Effector CD8-positive, alpha-beta T cell (primary cell): ENCODE results near the gene HSPH1.
A peak's percentile ranks its signal among the peaks of the same experiment; 100 is the strongest.

Source experiments
- DNase-seq: peaks from one replicate; lab custom pipeline; 2025; lab: John Stamatoyannopoulos, UW
- total RNA-seq, 4 experiments: gene quantifications; one replicate each; lab custom pipeline; 2026; lab: John Stamatoyannopoulos, UW

Gene HSPH1
- 106 to 296 (median 151) reads per million in 4 experiments for total RNA-seq

DNA sequence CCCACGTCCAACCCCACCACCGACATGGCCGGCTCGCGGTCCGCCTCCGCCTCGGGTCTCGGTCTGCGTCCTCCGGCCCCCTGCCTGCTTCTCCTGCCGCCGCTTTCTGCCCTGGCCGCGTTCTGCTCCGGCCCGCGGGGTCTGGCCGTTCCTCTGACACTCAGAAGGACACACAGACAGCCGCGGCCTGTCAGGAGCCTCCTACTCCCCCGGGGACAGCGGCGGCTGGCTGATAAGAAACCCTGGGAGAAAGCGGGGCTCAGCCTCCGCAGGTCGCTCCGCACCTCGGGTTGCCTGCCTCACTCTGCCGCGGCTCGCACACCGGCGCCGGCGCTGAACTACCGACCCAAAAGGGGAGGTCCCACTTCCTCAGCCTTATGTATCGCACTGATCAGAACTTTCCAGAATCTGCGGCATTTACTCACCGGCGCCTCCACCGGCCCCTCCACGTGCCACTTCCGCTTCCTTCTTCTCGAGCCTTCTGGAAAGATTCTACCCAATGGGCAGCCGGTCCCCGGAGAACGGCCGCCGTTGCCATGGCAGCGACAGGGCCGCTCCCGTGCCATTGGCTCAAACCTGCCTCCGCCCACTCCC is at the start of gene HSPH1:
TSS of gene HSPH1 (minus strand) at position 348 of the 594 bp plus-strand sequence. CDS start at position 26, 322 bp downstream.
- peak; percentile 97 for DNase-seq

DNA sequence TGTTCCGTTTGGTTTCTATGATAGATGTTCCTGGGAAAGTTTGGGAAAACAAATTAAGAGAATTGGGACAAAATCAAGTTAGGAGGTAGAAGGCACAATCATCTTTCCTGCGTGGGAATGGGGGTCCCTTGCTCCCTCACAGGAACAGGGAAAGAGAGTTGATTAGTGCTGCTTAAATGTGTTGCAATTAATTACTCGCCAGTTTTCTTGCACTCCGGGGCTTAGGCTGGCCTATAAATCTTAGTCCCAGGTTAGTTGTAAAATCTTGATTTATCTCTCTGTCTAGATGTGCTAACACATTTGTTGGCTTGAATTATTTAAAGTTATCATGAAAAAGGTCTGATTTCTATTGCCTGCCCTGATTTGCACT is 48.1 kb upstream of the HSPH1 start:
- no peak for DNase-seq

- no peak for DNase-seq
Measured at GRCh38 chr13:31209172-31209840, 47.6 kb upstream of the HSPH1 start.

- no peak for DNase-seq
Measured at GRCh38 chr13:31208559-31209122, 46.9 kb upstream of the HSPH1 start.

- DNase-seq: no peak
Measured at GRCh38 chr13:31207661-31208552, 46.2 kb upstream of the HSPH1 start.

GRCh38 chr13:31204592-31204991 is 42.9 kb upstream of the HSPH1 start:
- no peak for DNase-seq

- DNase-seq: no peak
Measured at GRCh38 chr13:31201341-31202031, 39.8 kb upstream of the HSPH1 start.

DNA sequence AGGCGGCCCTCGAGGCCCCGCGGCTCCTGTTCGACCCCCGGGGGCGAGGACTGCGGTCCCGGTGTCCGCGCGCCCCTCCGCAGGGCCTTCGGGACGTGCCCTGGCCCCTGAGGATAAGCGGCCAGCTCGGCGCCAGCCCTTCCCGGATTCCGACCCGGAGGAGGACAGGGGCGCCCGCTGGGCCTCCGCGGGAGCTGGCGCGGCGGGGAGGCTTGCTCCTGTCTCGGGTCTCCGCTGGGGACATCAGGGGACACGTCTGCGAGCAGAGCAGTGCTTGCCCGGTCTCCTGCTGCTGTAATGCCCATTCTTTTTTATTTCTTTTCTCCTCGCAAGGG is 38.9 kb upstream of the HSPH1 start:
- peak; percentile 26 for DNase-seq

GRCh38 chr13:31199849-31200636 is 38.3 kb upstream of the HSPH1 start, which contains the start of gene B3GLCT:
B3GLCT (plus strand) TSS chr13:31199975; CDS start chr13:31200085, 110 bp downstream.
- DNase-seq: peak; percentile 64

DNA sequence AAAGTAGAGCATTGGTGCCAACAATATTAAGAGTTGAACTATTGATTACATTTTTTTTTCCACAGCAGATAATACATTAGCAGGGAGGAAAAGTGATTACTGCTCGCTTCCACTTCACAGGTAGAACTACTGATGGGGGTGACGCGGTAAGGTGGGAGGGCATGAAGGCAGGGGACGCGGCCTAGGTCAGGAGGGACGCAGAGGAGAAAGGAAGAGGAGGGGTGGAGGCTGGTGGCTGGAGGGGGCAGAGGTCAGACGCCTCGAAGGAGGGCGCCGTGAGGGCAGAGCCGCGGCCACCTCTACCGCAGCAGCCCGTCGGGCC is 37.8 kb upstream of the HSPH1 start:
- no peak for DNase-seq

DNA sequence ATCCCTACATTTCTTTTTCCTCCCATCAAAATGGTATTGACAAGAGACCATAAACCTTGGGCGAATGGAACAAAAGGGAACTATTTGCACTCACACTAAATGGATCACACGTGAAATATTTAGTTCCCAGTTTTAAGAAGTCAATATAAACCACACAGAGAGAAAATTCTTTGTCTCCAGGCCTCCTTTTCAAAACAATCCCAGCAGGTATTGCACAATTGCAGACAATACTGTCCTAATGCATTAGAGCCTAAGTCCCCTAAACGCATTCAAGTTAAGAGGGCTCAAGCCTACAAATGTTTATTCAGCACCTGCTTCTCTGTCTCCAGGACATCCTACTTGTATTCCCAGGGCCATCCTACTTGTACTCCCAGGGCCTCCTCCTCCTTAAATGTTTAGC is 36.8 kb upstream of the HSPH1 start:
- no peak for DNase-seq

DNA sequence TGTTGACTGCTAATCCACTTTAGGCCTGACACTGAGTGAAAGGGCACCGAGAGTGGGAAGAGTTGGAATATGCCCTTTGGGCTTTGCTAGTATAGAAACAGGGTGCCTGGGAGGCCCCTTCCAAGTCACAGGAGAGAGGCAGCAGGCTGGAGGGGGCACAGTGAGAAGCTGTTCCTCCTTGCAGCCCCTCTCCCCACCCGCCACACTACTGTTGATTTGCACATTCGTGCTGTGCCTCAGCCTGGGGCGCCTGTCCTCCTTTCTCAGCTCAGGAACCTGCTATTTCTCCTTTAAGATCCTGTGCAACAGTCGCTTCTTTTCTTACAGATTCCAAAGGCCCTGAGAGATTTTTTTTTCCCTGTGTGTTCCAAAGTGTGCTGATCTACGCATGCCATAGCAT is 35.3 kb upstream of the HSPH1 start:
- DNase-seq: no peak

- DNase-seq: no peak
Measured at GRCh38 chr13:31195616-31196015, 33.9 kb upstream of the HSPH1 start.

GRCh38 chr13:31192306-31192705 is 30.6 kb upstream of the HSPH1 start:
- DNase-seq: no peak

GRCh38 chr13:31191748-31192147 is 30.0 kb upstream of the HSPH1 start:
- no peak for DNase-seq

DNA sequence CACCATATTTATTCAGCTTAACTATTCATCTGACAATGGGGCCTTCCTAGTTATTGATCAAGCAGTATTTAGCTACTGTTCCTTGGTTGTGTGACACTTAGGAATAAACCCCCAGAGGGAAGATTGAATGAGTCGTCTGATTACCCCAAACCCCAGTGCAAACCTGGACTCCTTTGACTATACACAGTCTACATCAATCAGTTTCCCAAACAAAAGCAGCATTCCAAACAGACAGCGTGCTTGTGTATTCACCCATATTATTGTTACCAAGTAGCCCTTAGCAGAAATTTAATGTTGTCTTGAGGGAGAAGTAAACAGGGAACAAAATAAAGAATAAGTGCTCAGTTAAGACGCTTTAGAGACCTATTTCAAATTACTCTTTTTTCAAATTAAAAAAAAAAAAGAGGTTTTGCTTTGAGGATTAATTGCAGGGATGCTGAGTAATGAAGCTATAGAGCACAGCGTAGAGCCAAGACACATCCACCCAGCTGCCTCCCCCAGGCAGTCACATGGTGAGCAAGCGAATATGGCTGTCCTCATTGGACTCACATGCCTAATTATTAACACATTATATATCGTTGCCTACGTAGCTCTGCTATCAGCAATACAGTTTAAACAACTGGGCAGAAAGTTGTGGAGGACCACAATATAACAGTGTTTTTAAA is 23.4 kb upstream of the HSPH1 start:
- DNase-seq: no peak

- DNase-seq: no peak
Measured at GRCh38 chr13:31184451-31184850, 22.7 kb upstream of the HSPH1 start.

- DNase-seq: no peak
Measured at GRCh38 chr13:31182987-31183386, 21.3 kb upstream of the HSPH1 start.

DNA sequence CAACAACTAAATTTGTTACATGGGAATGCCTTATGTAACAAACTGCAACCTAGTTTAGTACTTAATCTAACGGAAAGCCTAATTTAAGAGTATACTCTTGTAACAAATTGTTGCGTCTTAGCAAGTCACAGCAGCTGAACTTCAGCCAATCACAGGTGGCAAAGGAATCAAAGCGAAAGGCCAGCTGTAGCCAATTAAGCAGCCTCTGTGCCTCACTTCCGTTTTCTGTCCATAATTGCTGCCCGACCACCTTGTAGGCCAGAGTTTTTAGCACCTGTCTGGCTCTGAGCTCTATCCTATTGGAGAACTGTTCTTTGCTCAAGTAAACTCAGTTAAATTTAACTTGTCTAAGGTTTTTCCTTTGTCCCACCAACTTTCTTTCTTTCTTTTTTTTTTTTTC is 18.1 kb upstream of the HSPH1 start:
- no peak for DNase-seq

DNA sequence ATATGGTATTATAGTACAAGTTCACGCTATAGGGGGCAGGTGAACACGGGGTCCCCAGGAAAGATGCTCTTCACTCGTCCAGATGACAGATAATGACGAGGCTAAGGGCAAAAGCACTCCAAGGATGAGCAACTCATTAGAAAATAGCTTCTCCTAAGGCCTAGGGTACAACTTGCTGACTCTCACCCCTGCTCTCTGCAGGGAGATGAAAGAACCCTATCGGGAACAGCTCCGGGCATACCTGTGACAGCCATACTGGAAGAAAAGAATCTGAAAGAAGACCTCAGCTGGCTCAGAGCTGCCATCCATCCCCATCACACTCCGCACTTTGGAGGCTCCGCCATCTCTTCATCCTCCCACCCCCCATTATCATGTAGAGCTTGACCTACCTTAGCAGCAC is 17.5 kb upstream of the HSPH1 start:
- DNase-seq: no peak
